K562 (cell line): Measurements from ENCODE around the gene LRRC71. TPM values are rescaled to one million over a fixed set of nuclear protein-coding genes. Genes with fewer than 3 reads are reported as not detected.

ENCODE experiments used
- ETV1 ChIP-seq: fragments of 450-650 bp; conservative IDR thresholded peaks from 2 replicates; pipeline ENCODE4 v1.6.1; 2016; ENCODE audit warnings: missing genetic modification characterization, control low read depth, low read depth, missing compliant biosample characterization
- FUS ChIP-seq: fragments of 200-400 bp; formaldehyde crosslinking; optimal IDR thresholded peaks from 2 replicates; pipeline ENCODE3; 2017; ENCODE audit warnings: low read depth, low read length
- GTF2F1 ChIP-seq: IDR thresholded peaks from 2 replicates; pipeline ENCODE4 v1.6.1; 2011; ENCODE audit warnings: low read depth, low read length, improper control_type of control experiment
- SRSF3 ChIP-seq: fragments of 200-400 bp; formaldehyde crosslinking; IDR thresholded peaks from 2 replicates; pipeline ENCODE4 v1.6.1; 2016; ENCODE audit warnings: mild to moderate bottlenecking, low read length, moderate library complexity; ENCODE audit not compliant: insufficient read depth
- ZNF253 ChIP-seq: fragments of 250-450 bp; sonication (Bioruptor Pico); conservative IDR thresholded peaks from 2 replicates; pipeline ENCODE4 v1.6.1; 2021; ENCODE audit warnings: mild to moderate bottlenecking
- ZNF75A ChIP-seq: fragments of 450-650 bp; formaldehyde crosslinking; IDR thresholded peaks from 2 replicates; pipeline ENCODE4 v1.4.0; 2020; ENCODE audit warnings: mild to moderate bottlenecking
- polyA plus RNA-seq, 8 experiments: library from polyadenylated mRNA; depleted of rRNA in 4 of 8; stranded (reverse) in 5 of 8; unstranded in 3 of 8; fragments of >200 nt; fragmentation: Nextera tagmentation in 2 of 8; fragmentation: Illumina TruSeq in 1 of 8; extraction: Ambion mirVana in 2 of 8; extraction: Trizol in 1 of 8; gene quantifications; 2 replicates each; pipeline versions ENCODE4 v1.2.1 to v1.2.3, GENCODE V29; 2011 to 2014; ENCODE audit warnings: inconsistent platforms in 1 of 8, missing spikeins in 1 of 8
- total RNA-seq, 7 experiments: library from RNA; depleted of rRNA in 6 of 7; stranded (reverse); fragments of >200 nt in 6 of 7; fragmentation: Illumina TruSeq in 2 of 7; extraction: Trizol in 2 of 7; gene quantifications; 2 replicates each; pipeline versions ENCODE4 v1.2.1 to v1.2.3, GENCODE V29; 2011 to 2021; ENCODE audit warnings: low replicate concordance in 1 of 7
- TF ChIP-seq, protein P1 (sequence below): fragments of 450-650 bp; IDR thresholded peaks from 2 replicates; pipeline ENCODE4 v1.6.1; 2017; ENCODE audit warnings: antibody characterized with exemption
- TF ChIP-seq, protein P2 (sequence below): fragments of 450-650 bp; formaldehyde crosslinking; IDR thresholded peaks from 2 replicates; pipeline ENCODE4 v1.4.0; 2020; ENCODE audit warnings: mild to moderate bottlenecking
- TF ChIP-seq, protein P3 (sequence below): fragments of 450-650 bp; IDR thresholded peaks from 2 replicates; pipeline ENCODE4 v1.6.1; 2016; ENCODE audit warnings: mild to moderate bottlenecking, moderate library complexity

The LRRC71 gene
- total and polyA plus RNA-seq, 9 of the 15 experiments (the other 6 are each of a cell fraction or from before 2014, with no cell fraction given): 0.06 to 1.2 (median 0.51) TPM; not detected in 1

DNA sequence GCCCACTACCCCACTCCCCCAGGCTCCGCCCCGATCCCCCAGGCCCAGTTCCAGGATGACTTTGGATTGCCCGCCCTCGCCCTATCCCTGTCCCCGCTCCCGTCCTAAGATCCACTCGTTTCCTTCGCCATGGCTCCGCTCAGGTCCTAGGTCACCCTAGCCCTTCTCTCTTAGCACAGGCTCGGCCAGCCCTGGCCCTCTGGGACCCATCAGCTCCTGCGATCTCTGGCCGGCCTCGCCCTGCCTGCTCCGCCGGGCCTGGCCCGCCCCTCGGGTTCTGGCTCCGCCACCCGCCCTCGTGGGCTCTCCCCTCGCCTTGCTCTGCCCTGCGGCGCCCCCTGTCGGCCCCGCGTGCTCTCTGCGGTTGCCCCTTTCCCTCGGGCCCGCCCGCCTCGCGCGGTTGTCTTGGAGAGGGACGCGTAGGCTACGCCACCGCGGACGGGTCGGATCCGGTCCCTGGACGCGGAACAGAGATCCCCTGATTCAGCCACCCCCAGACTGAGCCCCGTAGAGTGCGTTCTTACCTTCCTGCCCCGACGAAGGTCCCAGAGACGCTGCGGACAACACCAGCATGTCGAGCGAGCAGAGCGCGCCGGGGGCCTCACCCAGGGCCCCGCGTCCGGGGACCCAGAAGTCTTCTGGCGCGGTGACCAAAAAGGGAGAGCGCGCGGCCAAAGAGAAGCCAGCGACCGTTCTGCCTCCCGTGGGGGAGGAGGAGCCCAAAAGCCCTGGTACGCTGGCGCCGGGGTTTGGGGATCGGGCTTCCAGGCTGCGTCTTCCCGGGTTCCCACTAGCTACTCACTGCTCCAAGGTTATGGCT is at the start of gene LRRC71 (continued):
- TF ChIP-seq, protein P1, sequence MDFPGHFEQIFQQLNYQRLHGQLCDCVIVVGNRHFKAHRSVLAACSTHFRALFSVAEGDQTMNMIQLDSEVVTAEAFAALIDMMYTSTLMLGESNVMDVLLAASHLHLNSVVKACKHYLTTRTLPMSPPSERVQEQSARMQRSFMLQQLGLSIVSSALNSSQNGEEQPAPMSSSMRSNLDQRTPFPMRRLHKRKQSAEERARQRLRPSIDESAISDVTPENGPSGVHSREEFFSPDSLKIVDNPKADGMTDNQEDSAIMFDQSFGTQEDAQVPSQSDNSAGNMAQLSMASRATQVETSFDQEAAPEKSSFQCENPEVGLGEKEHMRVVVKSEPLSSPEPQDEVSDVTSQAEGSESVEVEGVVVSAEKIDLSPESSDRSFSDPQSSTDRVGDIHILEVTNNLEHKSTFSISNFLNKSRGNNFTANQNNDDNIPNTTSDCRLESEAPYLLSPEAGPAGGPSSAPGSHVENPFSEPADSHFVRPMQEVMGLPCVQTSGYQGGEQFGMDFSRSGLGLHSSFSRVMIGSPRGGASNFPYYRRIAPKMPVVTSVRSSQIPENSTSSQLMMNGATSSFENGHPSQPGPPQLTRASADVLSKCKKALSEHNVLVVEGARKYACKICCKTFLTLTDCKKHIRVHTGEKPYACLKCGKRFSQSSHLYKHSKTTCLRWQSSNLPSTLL: no peak
- no peak for TF ChIP-seq SRSF3
- TF ChIP-seq, protein P2, sequence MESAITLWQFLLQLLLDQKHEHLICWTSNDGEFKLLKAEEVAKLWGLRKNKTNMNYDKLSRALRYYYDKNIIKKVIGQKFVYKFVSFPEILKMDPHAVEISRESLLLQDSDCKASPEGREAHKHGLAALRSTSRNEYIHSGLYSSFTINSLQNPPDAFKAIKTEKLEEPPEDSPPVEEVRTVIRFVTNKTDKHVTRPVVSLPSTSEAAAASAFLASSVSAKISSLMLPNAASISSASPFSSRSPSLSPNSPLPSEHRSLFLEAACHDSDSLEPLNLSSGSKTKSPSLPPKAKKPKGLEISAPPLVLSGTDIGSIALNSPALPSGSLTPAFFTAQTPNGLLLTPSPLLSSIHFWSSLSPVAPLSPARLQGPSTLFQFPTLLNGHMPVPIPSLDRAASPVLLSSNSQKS (CRISPR knock-in tag): no peak
- TF ChIP-seq ETV1 (tag): peak; percentile 48; the same call in 1 of the 2 replicates
- TF ChIP-seq, protein P3, sequence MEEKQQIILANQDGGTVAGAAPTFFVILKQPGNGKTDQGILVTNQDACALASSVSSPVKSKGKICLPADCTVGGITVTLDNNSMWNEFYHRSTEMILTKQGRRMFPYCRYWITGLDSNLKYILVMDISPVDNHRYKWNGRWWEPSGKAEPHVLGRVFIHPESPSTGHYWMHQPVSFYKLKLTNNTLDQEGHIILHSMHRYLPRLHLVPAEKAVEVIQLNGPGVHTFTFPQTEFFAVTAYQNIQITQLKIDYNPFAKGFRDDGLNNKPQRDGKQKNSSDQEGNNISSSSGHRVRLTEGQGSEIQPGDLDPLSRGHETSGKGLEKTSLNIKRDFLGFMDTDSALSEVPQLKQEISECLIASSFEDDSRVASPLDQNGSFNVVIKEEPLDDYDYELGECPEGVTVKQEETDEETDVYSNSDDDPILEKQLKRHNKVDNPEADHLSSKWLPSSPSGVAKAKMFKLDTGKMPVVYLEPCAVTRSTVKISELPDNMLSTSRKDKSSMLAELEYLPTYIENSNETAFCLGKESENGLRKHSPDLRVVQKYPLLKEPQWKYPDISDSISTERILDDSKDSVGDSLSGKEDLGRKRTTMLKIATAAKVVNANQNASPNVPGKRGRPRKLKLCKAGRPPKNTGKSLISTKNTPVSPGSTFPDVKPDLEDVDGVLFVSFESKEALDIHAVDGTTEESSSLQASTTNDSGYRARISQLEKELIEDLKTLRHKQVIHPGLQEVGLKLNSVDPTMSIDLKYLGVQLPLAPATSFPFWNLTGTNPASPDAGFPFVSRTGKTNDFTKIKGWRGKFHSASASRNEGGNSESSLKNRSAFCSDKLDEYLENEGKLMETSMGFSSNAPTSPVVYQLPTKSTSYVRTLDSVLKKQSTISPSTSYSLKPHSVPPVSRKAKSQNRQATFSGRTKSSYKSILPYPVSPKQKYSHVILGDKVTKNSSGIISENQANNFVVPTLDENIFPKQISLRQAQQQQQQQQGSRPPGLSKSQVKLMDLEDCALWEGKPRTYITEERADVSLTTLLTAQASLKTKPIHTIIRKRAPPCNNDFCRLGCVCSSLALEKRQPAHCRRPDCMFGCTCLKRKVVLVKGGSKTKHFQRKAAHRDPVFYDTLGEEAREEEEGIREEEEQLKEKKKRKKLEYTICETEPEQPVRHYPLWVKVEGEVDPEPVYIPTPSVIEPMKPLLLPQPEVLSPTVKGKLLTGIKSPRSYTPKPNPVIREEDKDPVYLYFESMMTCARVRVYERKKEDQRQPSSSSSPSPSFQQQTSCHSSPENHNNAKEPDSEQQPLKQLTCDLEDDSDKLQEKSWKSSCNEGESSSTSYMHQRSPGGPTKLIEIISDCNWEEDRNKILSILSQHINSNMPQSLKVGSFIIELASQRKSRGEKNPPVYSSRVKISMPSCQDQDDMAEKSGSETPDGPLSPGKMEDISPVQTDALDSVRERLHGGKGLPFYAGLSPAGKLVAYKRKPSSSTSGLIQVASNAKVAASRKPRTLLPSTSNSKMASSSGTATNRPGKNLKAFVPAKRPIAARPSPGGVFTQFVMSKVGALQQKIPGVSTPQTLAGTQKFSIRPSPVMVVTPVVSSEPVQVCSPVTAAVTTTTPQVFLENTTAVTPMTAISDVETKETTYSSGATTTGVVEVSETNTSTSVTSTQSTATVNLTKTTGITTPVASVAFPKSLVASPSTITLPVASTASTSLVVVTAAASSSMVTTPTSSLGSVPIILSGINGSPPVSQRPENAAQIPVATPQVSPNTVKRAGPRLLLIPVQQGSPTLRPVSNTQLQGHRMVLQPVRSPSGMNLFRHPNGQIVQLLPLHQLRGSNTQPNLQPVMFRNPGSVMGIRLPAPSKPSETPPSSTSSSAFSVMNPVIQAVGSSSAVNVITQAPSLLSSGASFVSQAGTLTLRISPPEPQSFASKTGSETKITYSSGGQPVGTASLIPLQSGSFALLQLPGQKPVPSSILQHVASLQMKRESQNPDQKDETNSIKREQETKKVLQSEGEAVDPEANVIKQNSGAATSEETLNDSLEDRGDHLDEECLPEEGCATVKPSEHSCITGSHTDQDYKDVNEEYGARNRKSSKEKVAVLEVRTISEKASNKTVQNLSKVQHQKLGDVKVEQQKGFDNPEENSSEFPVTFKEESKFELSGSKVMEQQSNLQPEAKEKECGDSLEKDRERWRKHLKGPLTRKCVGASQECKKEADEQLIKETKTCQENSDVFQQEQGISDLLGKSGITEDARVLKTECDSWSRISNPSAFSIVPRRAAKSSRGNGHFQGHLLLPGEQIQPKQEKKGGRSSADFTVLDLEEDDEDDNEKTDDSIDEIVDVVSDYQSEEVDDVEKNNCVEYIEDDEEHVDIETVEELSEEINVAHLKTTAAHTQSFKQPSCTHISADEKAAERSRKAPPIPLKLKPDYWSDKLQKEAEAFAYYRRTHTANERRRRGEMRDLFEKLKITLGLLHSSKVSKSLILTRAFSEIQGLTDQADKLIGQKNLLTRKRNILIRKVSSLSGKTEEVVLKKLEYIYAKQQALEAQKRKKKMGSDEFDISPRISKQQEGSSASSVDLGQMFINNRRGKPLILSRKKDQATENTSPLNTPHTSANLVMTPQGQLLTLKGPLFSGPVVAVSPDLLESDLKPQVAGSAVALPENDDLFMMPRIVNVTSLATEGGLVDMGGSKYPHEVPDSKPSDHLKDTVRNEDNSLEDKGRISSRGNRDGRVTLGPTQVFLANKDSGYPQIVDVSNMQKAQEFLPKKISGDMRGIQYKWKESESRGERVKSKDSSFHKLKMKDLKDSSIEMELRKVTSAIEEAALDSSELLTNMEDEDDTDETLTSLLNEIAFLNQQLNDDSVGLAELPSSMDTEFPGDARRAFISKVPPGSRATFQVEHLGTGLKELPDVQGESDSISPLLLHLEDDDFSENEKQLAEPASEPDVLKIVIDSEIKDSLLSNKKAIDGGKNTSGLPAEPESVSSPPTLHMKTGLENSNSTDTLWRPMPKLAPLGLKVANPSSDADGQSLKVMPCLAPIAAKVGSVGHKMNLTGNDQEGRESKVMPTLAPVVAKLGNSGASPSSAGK: 0 out of 2 replicates have a peak, but pooled peaks have one; percentile 21
- no peak for TF ChIP-seq GTF2F1
- TF ChIP-seq FUS: peak; percentile 73
- no peak for TF ChIP-seq ZNF75A (CRISPR knock-in tag)
- no peak for TF ChIP-seq ZNF253 (CRISPR knock-in tag)
